ENCODE measurements around the gene HOXA13. TPM values are rescaled to one million over a fixed set of nuclear protein-coding genes. Genes with fewer than 3 reads are reported as not detected.

Gene HOXA13
- total RNA-seq, 4 donors from 2014 or later, result 0.82 to 2.4 (median 1.7) TPM

DNA sequence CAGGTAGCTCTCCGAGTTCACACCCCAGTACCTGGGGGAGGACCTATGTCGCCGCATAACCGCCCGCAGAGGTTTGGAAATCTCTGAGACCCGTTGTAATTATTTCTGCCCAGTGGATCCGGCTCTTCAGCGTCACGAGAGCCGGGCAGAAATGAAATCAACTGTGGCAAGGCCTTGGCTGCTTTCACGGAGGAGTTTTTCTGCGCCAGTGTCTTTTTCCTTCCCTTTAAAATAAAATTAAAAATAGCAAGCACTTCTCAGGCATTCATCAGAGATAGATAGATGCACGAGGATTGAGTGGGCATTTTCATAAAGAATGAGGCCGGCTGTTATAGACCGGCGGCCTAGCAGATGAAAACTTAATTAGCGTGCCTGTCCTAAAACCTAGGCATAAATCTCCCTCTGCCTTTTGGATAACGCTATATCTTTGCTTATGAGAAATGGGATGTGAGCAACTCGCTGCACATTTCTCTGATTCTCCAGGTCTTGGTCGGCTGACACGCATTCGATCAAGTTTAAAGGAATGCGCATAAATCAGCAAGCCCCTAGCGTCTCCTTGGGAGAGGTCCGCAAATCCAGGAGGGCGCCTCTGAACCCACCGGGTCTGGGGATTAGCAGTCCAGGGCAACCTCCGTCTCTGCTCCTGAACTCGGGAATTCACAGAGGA, 6.4 kb downstream of the HOXA13 start:
- Histone ChIP-seq H3K36me3 (no peaks in the 10 kb centered on the region), H3K27ac (peak overlapping the region; percentile 90 to 99 (median 95)), H3K4me3 (peak overlapping the region; percentile 52 to 63 (median 58)), H3K27me3 (peaks cover 4 to 25% (median 16%) of the 10 kb centered on the region in 3 donors), H3K4me1 (peaks cover 14 to 60% of the 10 kb centered on the region in 2 donors), H3K9me3 (no peaks in the 10 kb centered on the region)
- no peak for DNase-seq
- in situ Hi-C loops (cut with MboI; ENCODE audit: low sequenced_read_pairs in 4 of 4), result loop anchor here (10.0 to 25.0 kb wide), 7 partner anchors 471 to 1431 kb away; partner anchors contain the start of genes CREB5 (in 1 of the 4) and HIBADH (in 1 of the 4)
- ATAC-seq, result no peak
- intact Hi-C loops (cut with DNase I; ENCODE audit: low total_unique reads), result loop anchor here (5.0 kb wide), 2 partner anchors 549 to 909 kb away; partner anchors contain the start of gene TAX1BP1
- no peak for TF ChIP-seq POLR2A (IDR thresholded peaks at IDR 0.05)
- TF ChIP-seq CTCF (IDR thresholded peaks at IDR 0.05 in 4 of 5, conservative IDR thresholded peaks at IDR 0.05 in 1 of 5), result no peak

DNA sequence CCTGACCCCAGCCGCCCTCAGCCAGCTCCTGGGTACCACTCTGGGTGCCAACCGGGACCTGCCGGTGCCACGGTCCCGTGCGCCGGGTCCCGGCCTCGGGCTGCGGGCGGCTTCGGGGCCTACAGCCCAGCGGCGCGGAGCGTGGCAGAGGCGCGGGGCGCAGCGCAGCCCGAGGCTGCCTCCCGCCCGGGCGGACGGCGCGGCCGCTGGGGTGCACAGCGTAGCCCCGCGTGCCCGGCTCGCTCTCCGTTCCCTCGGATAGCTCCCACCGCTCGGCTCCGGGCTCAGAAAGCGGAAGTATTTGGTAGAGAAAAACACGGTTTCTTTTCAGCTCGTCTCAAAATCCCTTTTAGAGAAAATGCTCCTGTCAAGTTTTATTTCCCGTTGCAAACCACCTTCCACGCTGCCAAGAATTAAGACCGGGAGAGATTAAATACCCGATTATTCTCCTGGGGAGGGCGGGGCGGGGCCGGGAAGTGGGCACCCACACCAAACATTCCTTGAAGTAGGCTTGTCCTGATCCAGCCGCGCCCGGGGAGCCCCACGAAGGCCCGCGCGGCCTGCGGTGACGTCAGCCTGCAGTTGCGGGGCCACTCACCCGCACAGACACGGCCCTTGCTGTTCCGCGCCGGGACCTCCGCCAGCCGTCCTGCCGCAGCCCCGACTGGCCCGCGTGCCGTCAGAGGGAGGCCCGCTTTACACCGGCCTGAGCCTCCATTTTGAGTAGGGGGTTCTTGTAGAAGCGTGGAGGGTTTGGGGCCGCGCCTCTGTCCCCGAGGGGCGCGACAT, 7.2 kb downstream of the HOXA13 start:
- Histone ChIP-seq H3K9me3 (no peaks in the 10 kb centered on the region), H3K36me3 (no peaks in the 10 kb centered on the region), H3K27me3 (peaks cover 0 to 25% (median 10%) of the 10 kb centered on the region in 3 donors), H3K4me1 (peaks cover 14 to 57% of the 10 kb centered on the region in 2 donors), H3K27ac (peak overlapping the region; percentile 90 to 99 (median 95)), H3K4me3 (peak overlapping the region; percentile 52 to 63 (median 58))
- intact Hi-C loops (cut with DNase I; ENCODE audit: low total_unique reads), result loop anchor here (5.0 kb wide), 2 partner anchors 550 to 910 kb away; partner anchors contain the start of gene TAX1BP1
- DNase-seq, result peak in 1 of 2 donors; percentile 40
- ATAC-seq, result peak; percentile 19 to 39
- in situ Hi-C loops (cut with MboI; ENCODE audit: low sequenced_read_pairs in 4 of 4), result loop anchor here (10.0 to 25.0 kb wide), 7 partner anchors 472 to 1430 kb away; partner anchors contain the start of genes CREB5 (in 1 of the 4) and HIBADH (in 1 of the 4)
- TF ChIP-seq POLR2A (IDR thresholded peaks at IDR 0.05) (no peak), CTCF (IDR thresholded peaks at IDR 0.05 in 4 of 5, conservative IDR thresholded peaks at IDR 0.05 in 1 of 5) (no peak)

- Histone ChIP-seq H3K27me3 (peaks cover 0 to 17% (median 6%) of the 10 kb centered on the region in 3 donors), H3K4me1 (peaks cover 14 to 51% of the 10 kb centered on the region in 2 donors), H3K27ac (peak overlapping the region; percentile 90 to 99 (median 95)), H3K36me3 (no peaks in the 10 kb centered on the region), H3K4me3 (peak overlapping the region; percentile 52 to 63 (median 58)), H3K9me3 (no peaks in the 10 kb centered on the region)
- ATAC-seq, result peak; percentile 23 to 28
- intact Hi-C loops (cut with DNase I; ENCODE audit: low total_unique reads) (loop anchor here (5.0 kb wide), 2 partner anchors 550 to 910 kb away; partner anchors contain the start of gene TAX1BP1), in situ Hi-C loops (cut with MboI; ENCODE audit: low sequenced_read_pairs in 4 of 4) (loop anchor here (10.0 to 25.0 kb wide), 7 partner anchors 473 to 1430 kb away; partner anchors contain the start of genes CREB5 (in 1 of the 4) and HIBADH (in 1 of the 4))
- peak in 1 of 2 donors; percentile 82 for DNase-seq
- TF ChIP-seq CTCF (IDR thresholded peaks at IDR 0.05 in 4 of 5, conservative IDR thresholded peaks at IDR 0.05 in 1 of 5), result no peak
- peak; percentile 56 to 68 for TF ChIP-seq POLR2A (IDR thresholded peaks at IDR 0.05)
Measured at GRCh38 chr7:27191833-27192545, 7.9 kb downstream of the HOXA13 start.

- TF ChIP-seq POLR2A (IDR thresholded peaks at IDR 0.05) (no peak), CTCF (IDR thresholded peaks at IDR 0.05 in 4 of 5, conservative IDR thresholded peaks at IDR 0.05 in 1 of 5) (no peak)
- Histone ChIP-seq H3K27me3 (peaks cover 0 to 15% (median 6%) of the 10 kb centered on the region in 3 donors), H3K36me3 (no peaks in the 10 kb centered on the region), H3K27ac (peak overlapping the region; percentile 90 to 99 (median 95)), H3K4me3 (peak overlapping the region; percentile 52 to 63 (median 58)), H3K4me1 (peaks cover 14 to 46% of the 10 kb centered on the region in 2 donors), H3K9me3 (no peaks in the 10 kb centered on the region)
- intact Hi-C loops (cut with DNase I; ENCODE audit: low total_unique reads), result loop anchor here (5.0 kb wide), 2 partner anchors 551 to 911 kb away; partner anchors contain the start of gene TAX1BP1
- ATAC-seq (no peak), DNase-seq (no peak)
- in situ Hi-C loops (cut with MboI; ENCODE audit: low sequenced_read_pairs in 4 of 4), result loop anchor here (10.0 to 25.0 kb wide), 7 partner anchors 474 to 1429 kb away; partner anchors contain the start of genes CREB5 (in 1 of the 4) and HIBADH (in 1 of the 4)
Measured at GRCh38 chr7:27191161-27191731, 8.6 kb downstream of the HOXA13 start.
